ENCODE data around the gene SYPL1. TPM values are rescaled to one million over a fixed set of nuclear protein-coding genes. Genes with fewer than 3 reads are reported as not detected.
A peak's percentile ranks its signal among the peaks of the same experiment; 100 is the strongest.

Gene SYPL1
- 100 to 1,000 TPM in 1 of 3 donors, 10 to 100 TPM in 2; 96.2 to 116 (median 98.3) TPM for total RNA-seq

GRCh38 chr7:106112118-106112971 is at the start of gene SYPL1:
SYPL1 (minus strand) TSS chr7:106112312; CDS start chr7:106112208, 104 bp downstream.
- peak within 1 kb of the TSS; percentile 65 to 92 (median 83) for H3K4me3 ChIP-seq
- H3K4me1 ChIP-seq = peaks cover 0 to 8% of the 10 kb centered on the region in 2 donors
- peak; percentile 17 for TF ChIP-seq POLR2A (IDR thresholded peaks at IDR 0.05)
- TF ChIP-seq CTCF (IDR thresholded peaks at IDR 0.05) = peak in 1 of 3 donors; percentile 25
- peak in 2 of 3 donors; percentile 55 to 86 for TF ChIP-seq POLR2AphosphoS5 (IDR thresholded peaks at IDR 0.05)
- intact Hi-C loops (cut with DNase I; ENCODE audit: low total_unique reads) = loop anchor here (2.0 kb wide), 1 partner anchor 44 kb away; no protein-coding TSS in a partner anchor
- H3K27me3 ChIP-seq = no peaks in the 10 kb centered on the region
- H3K27ac ChIP-seq = peak within 1 kb of the TSS; percentile 99
- H3K36me3 ChIP-seq = no peaks in the 10 kb centered on the region
- DNase-seq (ENCODE audit: low spot score in 2 of 2) = peak; percentile 90 to 94
- no peaks in the 10 kb centered on the region for H3K9me3 ChIP-seq

- no peak overlapping the region for H3K27ac ChIP-seq
- H3K36me3 ChIP-seq = no peaks in the 10 kb centered on the region
- peaks cover 0 to 11% of the 10 kb centered on the region in 2 donors for H3K4me1 ChIP-seq
- no peak for DNase-seq (ENCODE audit: low spot score in 2 of 2)
- TF ChIP-seq POLR2AphosphoS5 (IDR thresholded peaks at IDR 0.05) = no peak
- TF ChIP-seq CTCF (IDR thresholded peaks at IDR 0.05) = no peak
- no peak for TF ChIP-seq POLR2A (IDR thresholded peaks at IDR 0.05)
- no peaks in the 10 kb centered on the region for H3K27me3 ChIP-seq
- no peak overlapping the region for H3K4me3 ChIP-seq
- no peaks in the 10 kb centered on the region for H3K9me3 ChIP-seq
- intact Hi-C loops (cut with DNase I; ENCODE audit: low total_unique reads) = loop anchor here (5.0 kb wide), 1 partner anchor 98 kb away; no protein-coding TSS in a partner anchor
Measured at GRCh38 chr7:106155027-106155426, 42.9 kb upstream of the SYPL1 start.

- Histone ChIP-seq H3K4me1 (peaks cover 0 to 11% of the 10 kb centered on the region in 2 donors), H3K9me3 (no peaks in the 10 kb centered on the region), H3K27ac (no peak overlapping the region), H3K4me3 (no peak overlapping the region), H3K27me3 (no peaks in the 10 kb centered on the region), H3K36me3 (no peaks in the 10 kb centered on the region)
- intact Hi-C loops (cut with DNase I; ENCODE audit: low total_unique reads) = no loop called here
- peak in 1 of 3 donors; percentile 55 for TF ChIP-seq POLR2AphosphoS5 (IDR thresholded peaks at IDR 0.05)
- TF ChIP-seq CTCF (IDR thresholded peaks at IDR 0.05) = peak; percentile 80 to 96 (median 96)
- no peak for TF ChIP-seq POLR2A (IDR thresholded peaks at IDR 0.05)
- peak; percentile 80 to 84 for DNase-seq (ENCODE audit: low spot score in 2 of 2)
Measured at GRCh38 chr7:106153891-106154449, 41.9 kb upstream of the SYPL1 start.

GRCh38 chr7:106152313-106152665 is 40.2 kb upstream of the SYPL1 start:
- H3K4me1 ChIP-seq = peaks cover 0 to 11% of the 10 kb centered on the region in 2 donors
- intact Hi-C loops (cut with DNase I; ENCODE audit: low total_unique reads) = no loop called here
- no peaks in the 10 kb centered on the region for H3K36me3 ChIP-seq
- no peak overlapping the region for H3K4me3 ChIP-seq
- no peaks in the 10 kb centered on the region for H3K9me3 ChIP-seq
- H3K27me3 ChIP-seq = no peaks in the 10 kb centered on the region
- peak; percentile 36 to 62 for DNase-seq (ENCODE audit: low spot score in 2 of 2)
- TF ChIP-seq POLR2A (IDR thresholded peaks at IDR 0.05) (no peak), CTCF (IDR thresholded peaks at IDR 0.05) (no peak), POLR2AphosphoS5 (IDR thresholded peaks at IDR 0.05) (no peak)
- peak overlapping the region; percentile 26 to 67 for H3K27ac ChIP-seq
